Measurements from ENCODE around the gene KCTD20.

KCTD20 gene

GRCh38 chr6:36523936-36524499, 81.2 kb downstream of the KCTD20 start:
- DNase-seq (ENCODE audit: low read depth), result no peak
- TF ChIP-seq CTCF (IDR thresholded peaks at IDR 0.05; ENCODE audit: insufficient read depth, low read depth, low read length, missing control alignments), result no peak

GRCh38 chr6:36524871-36525270, 82.1 kb downstream of the KCTD20 start:
- DNase-seq (ENCODE audit: low read depth), result no peak
- no peak for TF ChIP-seq CTCF (IDR thresholded peaks at IDR 0.05; ENCODE audit: insufficient read depth, low read depth, low read length, missing control alignments)
- H3K4me3 ChIP-seq (ENCODE audit: low read depth, low read length), result no peak overlapping the region

More at GRCh38 chr6:36523936-36524499, 81.2 kb downstream of the KCTD20 start:
- no peak overlapping the region for H3K4me3 ChIP-seq (ENCODE audit: low read depth, low read length)

- no peak overlapping the region for H3K4me3 ChIP-seq (ENCODE audit: low read depth, low read length)
- no peak for TF ChIP-seq CTCF (IDR thresholded peaks at IDR 0.05; ENCODE audit: insufficient read depth, low read depth, low read length, missing control alignments)
- DNase-seq (ENCODE audit: low read depth), result no peak
Measured at GRCh38 chr6:36525346-36525745, 82.5 kb downstream of the KCTD20 start.

GRCh38 chr6:36526066-36526465, 83.3 kb downstream of the KCTD20 start:
- TF ChIP-seq CTCF (IDR thresholded peaks at IDR 0.05; ENCODE audit: insufficient read depth, low read depth, low read length, missing control alignments), result no peak

GRCh38 chr6:36533321-36533720, 90.5 kb downstream of the KCTD20 start:
- TF ChIP-seq CTCF (IDR thresholded peaks at IDR 0.05; ENCODE audit: insufficient read depth, low read depth, low read length, missing control alignments), result no peak
- no peak for DNase-seq (ENCODE audit: low read depth)

More at GRCh38 chr6:36526066-36526465, 83.3 kb downstream of the KCTD20 start:
- no peak for DNase-seq (ENCODE audit: low read depth)
- no peak overlapping the region for H3K4me3 ChIP-seq (ENCODE audit: low read depth, low read length)

GRCh38 chr6:36536873-36537547, 94.2 kb downstream of the KCTD20 start:
- no peak for DNase-seq (ENCODE audit: low read depth)
- no peak for TF ChIP-seq CTCF (IDR thresholded peaks at IDR 0.05; ENCODE audit: insufficient read depth, low read depth, low read length, missing control alignments)
- H3K4me3 ChIP-seq (ENCODE audit: low read depth, low read length), result no peak overlapping the region

More at GRCh38 chr6:36533321-36533720, 90.5 kb downstream of the KCTD20 start:
- no peak overlapping the region for H3K4me3 ChIP-seq (ENCODE audit: low read depth, low read length)

Measured in GM12865 (cell line).